Thoracic aorta (tissue), 2 donors: ENCODE measurements around the gene HSH2D. TPM values are rescaled to one million over a fixed set of nuclear protein-coding genes. Genes with fewer than 3 reads are reported as not detected.
A peak's percentile ranks its signal among the peaks of the same experiment; 100 is the strongest.

Experiments used
- ATAC-seq: fragments of 150-250 bp; one replicate; pipeline ENCODE4 v1.8.0; 2017; ENCODE audit warnings: low read depth; ENCODE audit not compliant: insufficient number of reproducible peaks, low FRiP score
- DNase-seq: peaks from one replicate; pipeline ENCODE4 v3.0.0-alpha.2; 2020; ENCODE audit warnings: low spot score
- H3K27ac ChIP-seq, 2 donors: fragments of 200-600 bp; sonication (generic); 1 replicate in 1 of 2; 2 replicates in 1 of 2; pipeline ENCODE4 v1.5.1; 2016; ENCODE audit warnings: mild to moderate bottlenecking in 2 of 2, moderate library complexity in 2 of 2
- H3K27me3 ChIP-seq: fragments of 200-600 bp; sonication (generic); replicated peaks from 2 replicates; pipeline ENCODE4 v1.6.0; 2016; ENCODE audit warnings: mild to moderate bottlenecking; ENCODE audit not compliant: insufficient read depth
- H3K36me3 ChIP-seq: fragments of 200-600 bp; sonication (generic); one replicate; pipeline ENCODE4 v1.5.1; 2016
- H3K4me1 ChIP-seq, 2 donors: fragments of 200-600 bp; sonication (generic); 1 replicate in 1 of 2; 2 replicates in 1 of 2; pipeline versions ENCODE4 v1.5.1 to v1.6.0; 2016; ENCODE audit warnings: low read depth in 2 of 2, mild to moderate bottlenecking in 1 of 2; ENCODE audit not compliant: control insufficient read depth in 1 of 2
- H3K4me3 ChIP-seq: fragments of 200-600 bp; sonication (generic); 2 replicates; pipeline ENCODE4 v1.5.1; 2016; ENCODE audit warnings: mild to moderate bottlenecking
- H3K9me3 ChIP-seq: fragments of 200-600 bp; sonication (generic); 2 replicates; pipeline ENCODE4 v1.5.1; 2016
- CTCF ChIP-seq: fragments of 200-600 bp; sonication (generic); IDR thresholded peaks from one replicate; pipeline ENCODE4 v1.5.1; 2019; ENCODE audit warnings: antibody characterized with exemption
- total RNA-seq, 2 donors: library from RNA; depleted of rRNA; stranded (reverse); fragments of >200 nt; gene quantifications; one replicate each; pipeline versions ENCODE4 v1.1.0 to v1.2.3, GENCODE V29; 2016

Gene HSH2D
- total RNA-seq, 2 donors from 2014 or later, result 2.2 TPM; not detected in 1

GRCh38 chr19:16193466-16193865 lies 50.0 kb downstream of the HSH2D start:
- Histone ChIP-seq H3K9me3 (no peaks in the 10 kb centered on the region), H3K27ac (no peak overlapping the region), H3K4me1 (peaks cover 6 to 11% of the 10 kb centered on the region in 2 donors), H3K4me3 (no peak overlapping the region), H3K36me3 (peaks cover 23% of the 10 kb centered on the region), H3K27me3 (no peaks in the 10 kb centered on the region)
- no peak for DNase-seq
- no peak for TF ChIP-seq CTCF
- no peak for ATAC-seq

- DNase-seq, result no peak
- H3K9me3 ChIP-seq, result no peaks in the 10 kb centered on the region
- peaks cover 3% of the 10 kb centered on the region for H3K36me3 ChIP-seq
- H3K4me3 ChIP-seq, result peak overlapping the region; percentile 98
- peaks cover 18 to 22% of the 10 kb centered on the region in 2 donors for H3K4me1 ChIP-seq
- peak overlapping the region; percentile 74 to 85 for H3K27ac ChIP-seq
- no peaks in the 10 kb centered on the region for H3K27me3 ChIP-seq
- no peak for TF ChIP-seq CTCF
- no peak for ATAC-seq
Measured at GRCh38 chr19:16197188-16197621, 53.7 kb downstream of the HSH2D start.

- Histone ChIP-seq H3K36me3 (peaks cover 7% of the 10 kb centered on the region), H3K9me3 (no peaks in the 10 kb centered on the region), H3K4me3 (peak within 1 kb of the TSS; percentile 98), H3K27ac (peak within 1 kb of the TSS; percentile 74 to 85), H3K27me3 (no peaks in the 10 kb centered on the region), H3K4me1 (peaks cover 18 to 22% of the 10 kb centered on the region in 2 donors)
- no peak for TF ChIP-seq CTCF
- peak; percentile 89 for DNase-seq
- ATAC-seq, result peak; percentile 89
Measured at GRCh38 chr19:16197622-16198369, 54.3 kb downstream of the HSH2D start, which contains the start of gene AP1M1. AP1M1 (plus strand) TSS chr19:16197911; CDS start chr19:16198027, 116 bp downstream.

- H3K36me3 ChIP-seq, result peaks cover 11% of the 10 kb centered on the region
- no peaks in the 10 kb centered on the region for H3K9me3 ChIP-seq
- peak overlapping the region; percentile 50 to 85 for H3K27ac ChIP-seq
- H3K4me1 ChIP-seq, result peaks cover 18 to 22% of the 10 kb centered on the region in 2 donors
- H3K27me3 ChIP-seq, result no peaks in the 10 kb centered on the region
- TF ChIP-seq CTCF, result no peak
- ATAC-seq (no peak), DNase-seq (no peak)
- H3K4me3 ChIP-seq, result peak overlapping the region; percentile 98
Measured at GRCh38 chr19:16198370-16198651, 54.8 kb downstream of the HSH2D start.

- no peak overlapping the region for H3K27ac ChIP-seq
- DNase-seq, result no peak
- H3K9me3 ChIP-seq, result no peaks in the 10 kb centered on the region
- H3K4me3 ChIP-seq, result peak overlapping the region; percentile 98
- peaks cover 18 to 22% of the 10 kb centered on the region in 2 donors for H3K4me1 ChIP-seq
- no peaks in the 10 kb centered on the region for H3K27me3 ChIP-seq
- no peak for TF ChIP-seq CTCF
- ATAC-seq, result no peak
- H3K36me3 ChIP-seq, result peaks cover 22% of the 10 kb centered on the region
Measured at GRCh38 chr19:16199275-16199932, 55.9 kb downstream of the HSH2D start.
